SK-N-SH treated with all-trans-retinoic acid at 6 μM for 48 hours (cell line): ENCODE data around the gene IQGAP3.
A peak's percentile ranks its signal among the peaks of the same experiment; 100 is the strongest.
"Not testable (repeated sequence)": the region's sequence is repeated elsewhere in the genome, so short reads cannot be mapped to it uniquely, and the experiment has no call there.

ENCODE experiments used
- ATAC-seq: fragments of 200-7000 bp; cut with Tn5 transposase; 3 replicates; pipeline ENCODE4 v1.9.1; 2020; ENCODE audit warnings: mild to moderate bottlenecking, moderate library complexity
- ARNTL ChIP-seq: fragments of 450-650 bp; formaldehyde crosslinking; IDR thresholded peaks from 2 replicates; pipeline ENCODE4 v1.5.0; 2020; ENCODE audit warnings: low read depth, mild to moderate bottlenecking, moderate library complexity, borderline replicate concordance
- BACH2 ChIP-seq: fragments of 250-450 bp; sonication (Bioruptor Pico); IDR thresholded peaks from 2 replicates; pipeline ENCODE4 v1.9.0; 2021; ENCODE audit warnings: mild to moderate bottlenecking, borderline replicate concordance
- CSDC2 ChIP-seq: fragments of 250-450 bp; sonication (Bioruptor Pico); IDR thresholded peaks from 2 replicates; pipeline ENCODE4 v1.5.0; 2020; ENCODE audit warnings: mild to moderate bottlenecking, moderate library complexity
- CSRNP3 ChIP-seq: fragments of 250-450 bp; sonication (Bioruptor Pico); IDR thresholded peaks from 2 replicates; pipeline ENCODE4 v1.5.1; 2021; ENCODE audit warnings: mild to moderate bottlenecking, moderate library complexity
- GLIS3 ChIP-seq: fragments of 250-450 bp; sonication (Bioruptor Pico); IDR thresholded peaks from 2 replicates; pipeline ENCODE4 v1.5.0; 2020; ENCODE audit warnings: mild to moderate bottlenecking, moderate library complexity
- ISL1 ChIP-seq: fragments of 250-450 bp; sonication (Bioruptor Pico); IDR thresholded peaks from 2 replicates; pipeline ENCODE4 v2.1.2; 2022; ENCODE audit warnings: mild to moderate bottlenecking, moderate library complexity
- POU6F1 ChIP-seq: fragments of 250-450 bp; sonication (Bioruptor Pico); IDR thresholded peaks from 2 replicates; pipeline ENCODE4 v1.8.0; 2021; ENCODE audit warnings: low read depth, mild to moderate bottlenecking, moderate library complexity, borderline replicate concordance
- PPARA ChIP-seq: fragments of 250-450 bp; sonication (Bioruptor Pico); IDR thresholded peaks from 2 replicates; pipeline ENCODE4 v1.5.0; 2020; ENCODE audit warnings: mild to moderate bottlenecking, borderline replicate concordance
- RARB ChIP-seq: fragments of 250-450 bp; sonication (Bioruptor Pico); IDR thresholded peaks from 2 replicates; pipeline ENCODE4 v1.8.0; 2021; ENCODE audit warnings: mild to moderate bottlenecking, moderate library complexity
- SNAI2 ChIP-seq: fragments of 250-450 bp; sonication (Bioruptor Pico); IDR thresholded peaks from 2 replicates; pipeline ENCODE4 v1.5.0; 2020; ENCODE audit warnings: mild to moderate bottlenecking, moderate library complexity
- TCF4 ChIP-seq: fragments of 250-450 bp; sonication (Bioruptor Pico); IDR thresholded peaks from 2 replicates; pipeline ENCODE4 v1.8.0; 2021; ENCODE audit warnings: mild to moderate bottlenecking, moderate library complexity, borderline replicate concordance
- TOX ChIP-seq: fragments of 250-450 bp; sonication (Bioruptor Pico); IDR thresholded peaks from 2 replicates; pipeline ENCODE4 v1.8.0; 2021; ENCODE audit warnings: mild to moderate bottlenecking, moderate library complexity, borderline replicate concordance
- TSHZ2 ChIP-seq: fragments of 250-450 bp; sonication (Bioruptor Pico); IDR thresholded peaks from 2 replicates; pipeline ENCODE4 v1.5.0; 2020; ENCODE audit warnings: mild to moderate bottlenecking, moderate library complexity
- ZC3H10 ChIP-seq: fragments of 250-450 bp; sonication (Bioruptor Pico); IDR thresholded peaks from 2 replicates; pipeline ENCODE4 v1.5.1; 2021; ENCODE audit warnings: mild to moderate bottlenecking, moderate library complexity
- ZNF565 ChIP-seq: fragments of 450-650 bp; formaldehyde crosslinking; conservative IDR thresholded peaks from 2 replicates; pipeline ENCODE4 v1.5.0; 2020; ENCODE audit warnings: low read depth, mild to moderate bottlenecking, moderate library complexity
- ZNF70 ChIP-seq: fragments of 450-650 bp; formaldehyde crosslinking; IDR thresholded peaks from 2 replicates; pipeline ENCODE4 v1.5.0; 2020; ENCODE audit warnings: mild to moderate bottlenecking, moderate library complexity
- TF ChIP-seq, protein P1 (sequence below): fragments of 250-450 bp; sonication (Bioruptor Pico); IDR thresholded peaks from 2 replicates; pipeline ENCODE4 v1.5.1; 2020; ENCODE audit warnings: low read depth, mild to moderate bottlenecking, moderate library complexity
- TF ChIP-seq, protein P2 (sequence below): fragments of 250-450 bp; sonication (Bioruptor Pico); IDR thresholded peaks from 2 replicates; pipeline ENCODE4 v1.8.0; 2020; ENCODE audit warnings: mild to moderate bottlenecking, moderate library complexity, borderline replicate concordance

The IQGAP3 gene

GRCh38 chr1:156615946-156616345, 43.6 kb upstream of the IQGAP3 start:
- ATAC-seq = peak; percentile 68
- TF ChIP-seq TCF4 (CRISPR knock-in tag) (no peak), ZNF565 (no peak), CSRNP3 (CRISPR knock-in tag) (no peak), CSDC2 (CRISPR knock-in tag) (no peak), GLIS3 (CRISPR knock-in tag) (no peak), ARNTL (CRISPR knock-in tag) (no peak), BACH2 (CRISPR knock-in tag) (no peak), ISL1 (CRISPR knock-in tag) (no peak), SNAI2 (CRISPR knock-in tag) (no peak), TSHZ2 (no peak)
- TF ChIP-seq, protein P1, sequence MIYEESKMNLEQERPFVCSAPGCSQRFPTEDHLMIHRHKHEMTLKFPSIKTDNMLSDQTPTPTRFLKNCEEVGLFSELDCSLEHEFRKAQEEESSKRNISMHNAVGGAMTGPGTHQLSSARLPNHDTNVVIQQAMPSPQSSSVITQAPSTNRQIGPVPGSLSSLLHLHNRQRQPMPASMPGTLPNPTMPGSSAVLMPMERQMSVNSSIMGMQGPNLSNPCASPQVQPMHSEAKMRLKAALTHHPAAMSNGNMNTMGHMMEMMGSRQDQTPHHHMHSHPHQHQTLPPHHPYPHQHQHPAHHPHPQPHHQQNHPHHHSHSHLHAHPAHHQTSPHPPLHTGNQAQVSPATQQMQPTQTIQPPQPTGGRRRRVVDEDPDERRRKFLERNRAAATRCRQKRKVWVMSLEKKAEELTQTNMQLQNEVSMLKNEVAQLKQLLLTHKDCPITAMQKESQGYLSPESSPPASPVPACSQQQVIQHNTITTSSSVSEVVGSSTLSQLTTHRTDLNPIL (CRISPR knock-in tag) = no peak

- TF ChIP-seq TOX = no peak
- no peak for ATAC-seq
Observed at GRCh38 chr1:156612666-156613065, 40.3 kb upstream of the IQGAP3 start.

DNA sequence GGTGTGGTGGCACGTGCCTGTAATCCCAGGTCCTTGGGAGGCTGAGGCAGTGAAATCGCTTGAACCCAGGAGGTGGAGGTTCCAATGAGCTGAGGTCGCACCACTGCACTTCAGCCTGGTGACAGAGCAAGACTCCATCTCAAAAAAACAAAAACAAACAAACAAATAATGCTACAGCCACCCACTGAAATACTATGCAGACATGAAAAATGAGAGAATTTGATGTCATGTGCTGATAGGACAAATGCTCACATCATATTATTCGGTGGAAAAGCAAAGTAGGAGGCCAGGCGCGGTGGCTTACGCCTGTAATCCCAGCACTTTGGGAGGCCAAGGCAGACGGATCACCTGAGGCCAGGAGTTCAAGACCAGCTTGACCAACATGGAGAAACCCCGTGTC, 37.7 kb upstream of the IQGAP3 start:
- ATAC-seq = not testable (repeated sequence)

- peak; percentile 88 for ATAC-seq
- TF ChIP-seq TOX = no peak
- TF ChIP-seq GLIS3 (CRISPR knock-in tag) = no peak
- no peak for TF ChIP-seq TSHZ2
- TF ChIP-seq ZNF70 = no peak
- no peak for TF ChIP-seq RARB (CRISPR knock-in tag)
- no peak for TF ChIP-seq CSRNP3 (CRISPR knock-in tag)
- TF ChIP-seq ZC3H10 = no peak
- no peak for TF ChIP-seq ISL1 (CRISPR knock-in tag)
- TF ChIP-seq, protein P2, sequence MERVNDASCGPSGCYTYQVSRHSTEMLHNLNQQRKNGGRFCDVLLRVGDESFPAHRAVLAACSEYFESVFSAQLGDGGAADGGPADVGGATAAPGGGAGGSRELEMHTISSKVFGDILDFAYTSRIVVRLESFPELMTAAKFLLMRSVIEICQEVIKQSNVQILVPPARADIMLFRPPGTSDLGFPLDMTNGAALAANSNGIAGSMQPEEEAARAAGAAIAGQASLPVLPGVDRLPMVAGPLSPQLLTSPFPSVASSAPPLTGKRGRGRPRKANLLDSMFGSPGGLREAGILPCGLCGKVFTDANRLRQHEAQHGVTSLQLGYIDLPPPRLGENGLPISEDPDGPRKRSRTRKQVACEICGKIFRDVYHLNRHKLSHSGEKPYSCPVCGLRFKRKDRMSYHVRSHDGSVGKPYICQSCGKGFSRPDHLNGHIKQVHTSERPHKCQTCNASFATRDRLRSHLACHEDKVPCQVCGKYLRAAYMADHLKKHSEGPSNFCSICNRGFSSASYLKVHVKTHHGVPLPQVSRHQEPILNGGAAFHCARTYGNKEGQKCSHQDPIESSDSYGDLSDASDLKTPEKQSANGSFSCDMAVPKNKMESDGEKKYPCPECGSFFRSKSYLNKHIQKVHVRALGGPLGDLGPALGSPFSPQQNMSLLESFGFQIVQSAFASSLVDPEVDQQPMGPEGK (CRISPR knock-in tag) = no peak
- TF ChIP-seq SNAI2 (CRISPR knock-in tag) = no peak
- TF ChIP-seq PPARA (CRISPR knock-in tag) = no peak
- no peak for TF ChIP-seq POU6F1 (CRISPR knock-in tag)
Observed at GRCh38 chr1:156608981-156609380, 36.6 kb upstream of the IQGAP3 start.
